Testis (tissue), 3 donors: Measurements from ENCODE around the gene HJV. TPM values are rescaled to one million over a fixed set of nuclear protein-coding genes. Genes with fewer than 3 reads are reported as not detected.

Experiments
- DNase-seq: peaks from one replicate; pipeline ENCODE4 v3.0.0-alpha.2; 2019
- H3K27ac ChIP-seq, 2 donors: fragments of 200-600 bp; sonication (generic); one replicate each; pipeline ENCODE4 v1.5.1; 2019
- H3K27me3 ChIP-seq: fragments of 200-600 bp; sonication (generic); one replicate; pipeline ENCODE4 v1.5.1; 2019
- H3K36me3 ChIP-seq: fragments of 200-600 bp; sonication (generic); one replicate; pipeline ENCODE4 v1.5.1; 2017; ENCODE audit warnings: low read depth; ENCODE audit errors: missing control alignments
- H3K4me1 ChIP-seq: fragments of 200-600 bp; sonication (generic); one replicate; pipeline ENCODE4 v1.5.1; 2019
- H3K4me3 ChIP-seq, 2 donors: fragments of 200-600 bp; sonication (generic); one replicate each; pipeline ENCODE4 v1.5.1; 2017 to 2019
- H3K9me3 ChIP-seq: fragments of 200-600 bp; sonication (generic); one replicate; pipeline ENCODE4 v1.5.1; 2017
- CTCF ChIP-seq, 3 experiments: fragments of 450-650 bp in 2 of 3; fragments of 200-600 bp in 1 of 3; sonication (generic) in 1 of 3; IDR thresholded peaks; one replicate each; pipeline ENCODE4 v1.5.1; 2016 to 2019; ENCODE audit warnings: antibody characterized with exemption in 3 of 3, mild to moderate bottlenecking in 2 of 3, moderate library complexity in 1 of 3
- POLR2A ChIP-seq: fragments of 450-650 bp; IDR thresholded peaks from one replicate; pipeline ENCODE4 v1.6.1; 2017; ENCODE audit warnings: antibody characterized with exemption, mild to moderate bottlenecking, moderate library complexity
- WGBS, 2 donors: methylation state at CpG; one replicate each; pipeline ENCODE4 v1.1.5; 2018; 5-methylcytosine and 5-hydroxymethylcytosine counted together
- intact Hi-C: fragments of 100-400 bp; cut with DNase I; formaldehyde crosslinking; loops from one replicate; pipeline ENCODE4 v1.15.1; 2023; ENCODE audit warnings: low total_unique reads
- polyA plus RNA-seq: library from polyadenylated mRNA; stranded (reverse); fragments of 350-450 nt; fragmentation: Illumina TruSeq; extraction: RNeasy Lipid Tissue Mini Kit (QIAGEN cat#74804); gene quantifications from one replicate; pipeline ENCODE4 v1.2.3, GENCODE V29; 2014; ENCODE audit warnings: low read depth, low replicate concordance; ENCODE audit not compliant: insufficient read depth
- total RNA-seq, 2 donors: library from RNA; depleted of rRNA; stranded (reverse); fragments of >200 nt; gene quantifications; one replicate each; pipeline ENCODE4 v1.2.3, GENCODE V29; 2016

HJV gene
- total and polyA plus RNA-seq, 3 donors from 2014 or later = 0.43 to 7.7 TPM; not detected in 1

- no peaks in the 10 kb centered on the region for H3K36me3 ChIP-seq
- no peaks in the 10 kb centered on the region for H3K27me3 ChIP-seq
- H3K9me3 ChIP-seq = no peaks in the 10 kb centered on the region
- intact Hi-C loops = no loop called here
- WGBS, 2 donors = 80 to 86% methylated on average over 8 of the region's 8 CpGs
- peak overlapping the region; percentile 87 to 91 for H3K27ac ChIP-seq
- TF ChIP-seq POLR2A (no peak), CTCF (IDR thresholded peaks at IDR 0.05) (peak in 1 of 3 experiments; percentile 6)
- no peak for DNase-seq
- H3K4me3 ChIP-seq = no peak overlapping the region
- H3K4me1 ChIP-seq = no peaks in the 10 kb centered on the region
Measured at GRCh38 chr1:146007489-146008133, 13.9 kb downstream of the HJV start.

- Histone ChIP-seq H3K27me3 (no peaks in the 10 kb centered on the region), H3K27ac (peak overlapping the region in 1 of 2 donors; percentile 3), H3K4me1 (peaks cover 25% of the 10 kb centered on the region), H3K36me3 (no peaks in the 10 kb centered on the region), H3K9me3 (no peaks in the 10 kb centered on the region), H3K4me3 (no peak overlapping the region)
- TF ChIP-seq POLR2A = no peak
- TF ChIP-seq CTCF (IDR thresholded peaks at IDR 0.05) = no peak
- DNase-seq = no peak
- WGBS, 2 donors = 98% methylated on average over 2 of the region's 2 CpGs
- intact Hi-C loops = no loop called here
Measured at GRCh38 chr1:146001709-146002108, 19.8 kb downstream of the HJV start.

- DNase-seq = no peak
- no peaks in the 10 kb centered on the region for H3K9me3 ChIP-seq
- no peak for TF ChIP-seq CTCF (IDR thresholded peaks at IDR 0.05)
- TF ChIP-seq POLR2A = no peak
- WGBS, 2 donors = 38 to 39% methylated on average over 5 of the region's 5 CpGs
- H3K36me3 ChIP-seq = no peaks in the 10 kb centered on the region
- no peak overlapping the region for H3K4me3 ChIP-seq
- intact Hi-C loops = no loop called here
- H3K27me3 ChIP-seq = no peaks in the 10 kb centered on the region
- peak overlapping the region; percentile 80 to 98 for H3K27ac ChIP-seq
- H3K4me1 ChIP-seq = peaks cover 25% of the 10 kb centered on the region
Measured at GRCh38 chr1:145999321-146000024, 22.1 kb downstream of the HJV start.

GRCh38 chr1:145997718-145998023 lies 23.9 kb downstream of the HJV start:
- Histone ChIP-seq H3K27me3 (no peaks in the 10 kb centered on the region), H3K4me3 (peak overlapping the region; percentile 82 to 91), H3K36me3 (no peaks in the 10 kb centered on the region), H3K4me1 (peaks cover 25% of the 10 kb centered on the region), H3K9me3 (no peaks in the 10 kb centered on the region), H3K27ac (peak overlapping the region; percentile 95 to 98)
- no peak for DNase-seq
- TF ChIP-seq CTCF (IDR thresholded peaks at IDR 0.05) = no peak
- no peak for TF ChIP-seq POLR2A
- intact Hi-C loops = no loop called here
- 33 to 39% methylated on average over 3 of the region's 3 CpGs for WGBS, 2 donors
